ENCODE data around the gene DDX39B.

The DDX39B gene

DNA sequence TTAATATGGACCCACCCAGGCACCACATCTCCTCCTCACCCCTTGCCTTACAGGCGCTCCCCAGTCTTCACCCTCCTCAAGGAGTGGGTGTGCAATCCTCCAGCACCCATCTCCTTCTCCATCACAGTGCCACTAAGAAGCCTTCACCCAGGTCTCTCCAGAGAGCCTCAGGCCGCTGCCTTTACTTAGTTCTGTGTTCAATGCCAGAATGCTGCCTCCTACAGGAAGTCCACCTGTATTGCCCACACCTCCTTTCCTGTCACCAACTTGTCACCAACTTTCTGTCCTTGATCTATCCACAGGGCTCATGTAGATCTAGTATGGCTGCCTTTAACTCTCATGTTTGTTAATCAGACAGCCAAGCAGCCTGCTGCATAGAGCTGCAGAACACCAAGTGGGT, 43.7 kb upstream of the DDX39B start:
- no peak overlapping the region for H3K4me3 ChIP-seq (ENCODE audit: low read depth, low read length)
- peak; percentile 35 for TF ChIP-seq CTCF (IDR thresholded peaks at IDR 0.05; ENCODE audit: low read depth, low read length)

DNA sequence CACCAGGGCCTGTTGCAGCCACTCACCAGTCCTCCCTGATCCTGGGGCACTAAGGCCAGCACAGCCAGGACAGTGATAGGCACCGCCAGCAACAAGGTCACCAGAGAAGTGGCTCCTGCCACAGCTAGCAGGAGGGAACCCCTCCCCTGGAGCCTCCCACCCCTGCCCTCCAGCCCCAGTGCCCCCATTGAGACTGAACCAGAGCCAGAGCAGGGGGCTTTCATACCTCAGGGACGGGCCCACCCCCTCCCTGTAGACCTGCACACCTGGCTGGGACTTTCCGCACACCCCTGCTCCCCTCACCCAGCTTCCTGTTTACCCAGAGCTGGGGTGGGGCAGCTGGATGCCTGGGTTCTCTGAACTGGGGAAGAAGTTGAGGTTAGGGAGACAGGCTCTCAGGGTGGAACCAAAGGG, 40.4 kb upstream of the DDX39B start, which contains the start of gene LTB:
Gene LTB, minus strand, starts transcription at position 195 of the 414 bp plus-strand sequence. Its CDS starts 7 bp downstream, at position 188.
- H3K4me3 ChIP-seq (ENCODE audit: low read depth, low read length), result peak within 1 kb of the TSS; percentile 79
- TF ChIP-seq CTCF (IDR thresholded peaks at IDR 0.05; ENCODE audit: low read depth, low read length), result no peak

DNA sequence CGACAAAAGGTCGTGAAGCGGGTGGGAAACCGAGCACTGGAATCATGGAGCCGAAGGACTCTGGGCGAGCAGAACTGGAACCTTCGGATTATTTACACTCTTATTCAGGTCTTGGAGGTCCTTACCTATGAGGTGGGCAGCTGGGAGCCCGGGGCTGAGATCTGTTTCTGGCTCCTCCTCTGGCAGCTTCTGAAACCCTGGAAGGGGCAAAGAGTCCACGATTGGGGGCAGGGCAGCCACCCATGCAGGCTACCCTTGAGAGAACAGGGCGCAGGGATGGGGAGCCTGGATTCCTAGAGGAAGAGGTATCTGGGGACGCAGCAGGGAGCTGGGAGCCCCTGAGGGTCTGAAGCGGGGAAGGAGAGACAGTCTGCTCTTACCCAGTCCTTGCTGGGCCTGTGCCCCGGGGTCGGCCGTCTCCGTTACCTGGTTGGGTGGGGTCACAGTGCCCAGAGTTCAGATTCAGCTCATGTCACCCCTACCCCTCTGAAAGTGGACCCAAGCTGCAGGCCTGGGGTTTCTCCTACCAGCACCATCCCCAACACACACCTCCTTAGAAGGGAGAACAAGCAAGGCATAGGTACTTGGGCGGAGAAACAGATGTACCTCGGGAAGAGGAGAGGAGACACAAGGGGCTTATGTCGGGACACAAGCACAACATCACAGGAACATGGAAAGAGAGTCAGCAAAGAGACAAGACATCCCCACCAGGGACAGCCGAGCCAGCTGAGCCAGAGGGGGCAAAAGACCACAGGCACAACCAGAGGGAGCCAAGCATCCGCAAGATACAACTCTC, 39.8 kb upstream of the DDX39B start:
- peak overlapping the region; percentile 79 for H3K4me3 ChIP-seq (ENCODE audit: low read depth, low read length)
- no peak for TF ChIP-seq CTCF (IDR thresholded peaks at IDR 0.05; ENCODE audit: low read depth, low read length)

DNA sequence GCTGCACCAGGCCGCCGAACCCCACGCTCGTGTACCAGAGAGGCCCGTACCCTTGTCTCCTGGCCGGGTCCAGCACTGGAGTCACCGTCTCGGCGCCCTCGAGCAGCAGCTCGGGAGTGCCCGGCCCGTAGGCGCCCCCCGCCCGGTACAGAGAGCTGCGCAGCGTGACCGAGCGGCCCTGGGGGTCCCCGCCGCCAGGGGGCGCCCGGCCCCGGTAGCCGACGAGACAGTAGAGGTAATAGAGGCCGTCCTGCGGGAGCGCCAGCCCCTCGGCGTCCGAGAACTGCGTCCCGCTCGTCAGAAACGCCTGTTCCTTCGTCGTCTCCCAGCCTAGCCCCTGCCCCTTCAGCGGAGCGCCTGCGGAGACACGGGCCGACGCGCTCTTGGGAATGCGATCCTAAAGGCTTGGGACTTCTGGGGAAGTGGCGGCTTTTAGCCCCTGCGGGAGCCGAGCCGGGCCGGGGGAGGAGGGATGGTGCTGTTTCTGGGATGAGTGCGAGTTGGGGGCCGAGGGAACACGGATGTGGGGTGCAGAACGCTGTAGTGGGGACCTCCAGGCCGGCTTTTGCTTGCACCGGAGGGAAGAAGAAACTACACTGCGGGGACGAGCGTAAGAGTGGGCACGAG, 39.1 kb upstream of the DDX39B start:
- H3K4me3 ChIP-seq (ENCODE audit: low read depth, low read length), result peak overlapping the region; percentile 79
- TF ChIP-seq CTCF (IDR thresholded peaks at IDR 0.05; ENCODE audit: low read depth, low read length), result peak; percentile 94

DNA sequence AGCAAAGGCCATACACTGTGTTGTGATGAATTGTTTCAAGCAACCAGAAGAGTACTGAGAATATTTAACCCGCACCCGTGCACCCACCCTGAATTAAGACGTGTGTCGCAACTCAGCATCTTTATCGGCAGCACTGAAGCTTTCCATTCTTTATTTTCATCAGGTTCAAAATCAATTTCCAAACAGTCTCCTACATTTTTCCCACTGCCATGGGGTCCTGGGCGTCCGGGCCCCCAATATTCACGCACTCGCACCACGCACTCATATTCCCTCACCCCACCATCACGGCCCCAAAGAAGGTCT, 38.6 kb upstream of the DDX39B start:
- TF ChIP-seq CTCF (IDR thresholded peaks at IDR 0.05; ENCODE audit: low read depth, low read length), result no peak
- H3K4me3 ChIP-seq (ENCODE audit: low read depth, low read length), result peak overlapping the region; percentile 79

- no peak overlapping the region for H3K4me3 ChIP-seq (ENCODE audit: low read depth, low read length)
- TF ChIP-seq CTCF (IDR thresholded peaks at IDR 0.05; ENCODE audit: low read depth, low read length), result no peak
These were observed 38.0 kb upstream of the DDX39B start for GRCh38 chr6:31579546-31580437.

Measured in WI38 (cell line).